Measurements from ENCODE around the gene SEMA5A. TPM values are rescaled to one million over a fixed set of nuclear protein-coding genes. Genes with fewer than 3 reads are reported as not detected.

The SEMA5A gene
- total and polyA plus RNA-seq, 2 of the 8 experiments (the other 6 are each of a cell fraction or from before 2014, with no cell fraction given) = 5.3 to 8.9 TPM

DNA sequence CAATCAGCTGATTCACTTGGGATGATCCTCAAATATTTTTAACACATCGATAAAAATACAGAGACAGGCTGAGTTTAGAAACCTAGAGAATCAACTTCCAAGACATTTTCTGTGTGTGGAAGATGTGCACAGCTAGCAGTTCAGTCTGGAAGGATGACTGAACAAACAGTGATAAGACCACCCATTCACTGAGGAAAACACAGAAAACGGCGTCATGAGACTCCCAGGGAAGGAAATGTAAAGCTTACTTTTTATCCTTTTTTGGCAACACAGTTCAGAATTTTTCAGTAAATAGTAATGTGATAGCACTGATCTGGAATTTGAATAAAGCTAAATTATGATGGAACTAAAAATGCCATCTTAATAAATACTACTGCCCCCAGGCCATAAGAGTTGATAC lies 277.6 kb downstream of the SEMA5A start:
- DNase-seq (ENCODE audit: low read depth in 1 of 2, low spot score in 2 of 2) (no peak), FAIRE-seq (no peak)
- Histone ChIP-seq H2BK5ac (ENCODE audit: low read depth, low read length) (no peak overlapping the region), H4K8ac (ENCODE audit: extremely low read depth, insufficient read depth, low read length) (no peak overlapping the region), H2AFZ (ENCODE audit: low read length) (no peak overlapping the region), H3K9ac (replicated peaks in 1 of 4; ENCODE audit: extremely low read depth in 1 of 4, low read depth in 3 of 4, low read length in 3 of 4) (no peak overlapping the region), H3K79me1 (ENCODE audit: low read depth, low read length) (no peaks in the 10 kb centered on the region), H3K79me2 (ENCODE audit: control insufficient read depth in 1 of 2, insufficient read depth in 2 of 2, low read length in 2 of 2) (no peaks in the 10 kb centered on the region), H3K36me3 (ENCODE audit: control insufficient read depth in 2 of 4, insufficient read depth in 4 of 4, low read length in 3 of 4) (no peaks in the 10 kb centered on the region), H3K4me1 (replicated peaks in 1 of 4; ENCODE audit: control insufficient read depth in 3 of 4, insufficient read depth in 4 of 4, low read length in 3 of 4) (peaks cover 6 to 10% (median 8%) of the 10 kb centered on the region in 4 experiments), H2AK5ac (ENCODE audit: low read depth, low read length) (no peak overlapping the region), H2BK20ac (ENCODE audit: low read length) (no peak overlapping the region), H3K27me3 (replicated peaks in 1 of 4; ENCODE audit: control insufficient read depth in 3 of 4, extremely low read depth in 1 of 4, insufficient read depth in 3 of 4, low read length in 3 of 4) (no peaks in the 10 kb centered on the region), H3K27ac (ENCODE audit: low read depth, low read length) (no peak overlapping the region), H4K5ac (ENCODE audit: insufficient read length, low read depth, low read length) (no peak overlapping the region), H3K23me2 (ENCODE audit: low read depth, low read length) (no peaks in the 10 kb centered on the region), H2BK120ac (replicated peaks; ENCODE audit: low read depth, low read length) (no peak overlapping the region), H3K14ac (ENCODE audit: insufficient read length) (no peak overlapping the region), H3K18ac (ENCODE audit: extremely low read depth, low read length) (no peak overlapping the region), H3K4ac (replicated peaks; ENCODE audit: insufficient read length, low read depth, low read length) (no peak overlapping the region), H2BK15ac (ENCODE audit: low read length) (no peak overlapping the region), H4K20me1 (replicated peaks in 1 of 2; ENCODE audit: control insufficient read depth in 1 of 2, insufficient read depth in 2 of 2, low read length in 2 of 2) (no peaks in the 10 kb centered on the region), H3K9me3 (ENCODE audit: insufficient read depth in 2 of 2, low read depth in 1 of 2, low read length in 1 of 2) (0 out of 4 replicates have a peak, but pooled peaks cover 0 to 1% of the 10 kb centered on the region in 2 experiments), H3K23ac (ENCODE audit: insufficient read length) (no peak overlapping the region), H4K91ac (replicated peaks; ENCODE audit: insufficient read length, low read length) (no peak overlapping the region), H3K56ac (replicated peaks; ENCODE audit: insufficient read length, low read depth, low read length) (no peak overlapping the region), H2BK12ac (ENCODE audit: low read depth, low read length) (no peak overlapping the region), H3K4me3 (ENCODE audit: extremely low read depth in 1 of 4, insufficient read depth in 2 of 4, low read depth in 3 of 4, low read length in 4 of 4) (no peak overlapping the region), H3K4me2 (ENCODE audit: insufficient read depth in 1 of 2, low read depth in 2 of 2, low read length in 2 of 2) (no peak overlapping the region)
- POLR2A ChIA-PET (ENCODE audit: partially characterized antibody) = no interaction called here
- CTCF ChIA-PET (ENCODE audit: partially characterized antibody) = interaction anchor here (1.3 to 1.4 kb wide), 2 partner anchors 112 to 360 kb away, joined by 4 read pairs; no protein-coding TSS in a partner anchor
- 96% methylated on average over 3 of the region's 3 CpGs; no CpG with 5 or more reads in 1 of the 2 experiments for WGBS, 2 experiments (ENCODE audit: extremely low coverage in 1 of 2, insufficient coverage in 1 of 2, insufficient read length in 1 of 2, insufficient replicate concordance in 2 of 2, low coverage in 1 of 2, low lambda C conversion rate in 2 of 2, missing lambda C conversion rate in 1 of 2)
- no peak for TF ChIP-seq RXRA (IDR thresholded peaks at IDR 0.05; ENCODE audit: insufficient read depth, low read depth, low read length)
- no peak for TF ChIP-seq TBP (IDR thresholded peaks at IDR 0.05; ENCODE audit: low read depth, low read length)
- no peak for TF ChIP-seq SIN3A (conservative IDR thresholded peaks at IDR 0.05 in 1 of 2, IDR thresholded peaks at IDR 0.05 in 1 of 2; ENCODE audit: low read depth in 1 of 2, low read length in 2 of 2)
- TF ChIP-seq JUN (IDR thresholded peaks at IDR 0.05; ENCODE audit: low read depth, low read length) = no peak
- TF ChIP-seq KDM1A (IDR thresholded peaks at IDR 0.05; ENCODE audit: borderline replicate concordance, low read length) = no peak
- TF ChIP-seq POLR2AphosphoS5 (IDR thresholded peaks at IDR 0.05; ENCODE audit: low read depth, low read length) = no peak
- TF ChIP-seq YY1 (IDR thresholded peaks at IDR 0.05; ENCODE audit: low read depth, low read length) = no peak
- TF ChIP-seq, protein P1, sequence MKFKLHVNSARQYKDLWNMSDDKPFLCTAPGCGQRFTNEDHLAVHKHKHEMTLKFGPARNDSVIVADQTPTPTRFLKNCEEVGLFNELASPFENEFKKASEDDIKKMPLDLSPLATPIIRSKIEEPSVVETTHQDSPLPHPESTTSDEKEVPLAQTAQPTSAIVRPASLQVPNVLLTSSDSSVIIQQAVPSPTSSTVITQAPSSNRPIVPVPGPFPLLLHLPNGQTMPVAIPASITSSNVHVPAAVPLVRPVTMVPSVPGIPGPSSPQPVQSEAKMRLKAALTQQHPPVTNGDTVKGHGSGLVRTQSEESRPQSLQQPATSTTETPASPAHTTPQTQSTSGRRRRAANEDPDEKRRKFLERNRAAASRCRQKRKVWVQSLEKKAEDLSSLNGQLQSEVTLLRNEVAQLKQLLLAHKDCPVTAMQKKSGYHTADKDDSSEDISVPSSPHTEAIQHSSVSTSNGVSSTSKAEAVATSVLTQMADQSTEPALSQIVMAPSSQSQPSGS (IDR thresholded peaks at IDR 0.05; ENCODE audit: low read length) = no peak
- no peak for TF ChIP-seq CREB1 (IDR thresholded peaks at IDR 0.05)
- no peak for TF ChIP-seq SIRT6 (IDR thresholded peaks at IDR 0.05; ENCODE audit: low read length)
- TF ChIP-seq, protein P2, sequence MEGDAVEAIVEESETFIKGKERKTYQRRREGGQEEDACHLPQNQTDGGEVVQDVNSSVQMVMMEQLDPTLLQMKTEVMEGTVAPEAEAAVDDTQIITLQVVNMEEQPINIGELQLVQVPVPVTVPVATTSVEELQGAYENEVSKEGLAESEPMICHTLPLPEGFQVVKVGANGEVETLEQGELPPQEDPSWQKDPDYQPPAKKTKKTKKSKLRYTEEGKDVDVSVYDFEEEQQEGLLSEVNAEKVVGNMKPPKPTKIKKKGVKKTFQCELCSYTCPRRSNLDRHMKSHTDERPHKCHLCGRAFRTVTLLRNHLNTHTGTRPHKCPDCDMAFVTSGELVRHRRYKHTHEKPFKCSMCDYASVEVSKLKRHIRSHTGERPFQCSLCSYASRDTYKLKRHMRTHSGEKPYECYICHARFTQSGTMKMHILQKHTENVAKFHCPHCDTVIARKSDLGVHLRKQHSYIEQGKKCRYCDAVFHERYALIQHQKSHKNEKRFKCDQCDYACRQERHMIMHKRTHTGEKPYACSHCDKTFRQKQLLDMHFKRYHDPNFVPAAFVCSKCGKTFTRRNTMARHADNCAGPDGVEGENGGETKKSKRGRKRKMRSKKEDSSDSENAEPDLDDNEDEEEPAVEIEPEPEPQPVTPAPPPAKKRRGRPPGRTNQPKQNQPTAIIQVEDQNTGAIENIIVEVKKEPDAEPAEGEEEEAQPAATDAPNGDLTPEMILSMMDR (IDR thresholded peaks at IDR 0.05; ENCODE audit: control extremely low read depth in 1 of 3, insufficient read depth in 1 of 3, low read depth in 1 of 3, low read length in 3 of 3) = no peak

Data from H1 (cell line).